OCI-LY3 (cell line): ENCODE measurements around the gene MPRIP.

Source experiments
- CTCF ChIP-seq: fragments of 200-600, 300-600 bp; sonication (generic); IDR thresholded peaks from 2 replicates; pipeline ENCODE4 v1.5.1; 2014; ENCODE audit warnings: antibody characterized with exemption, low read length, low read depth
- EZH2phosphoT487 ChIP-seq: fragments of 200-600 bp; shearing (Covaris generic); IDR thresholded peaks from 2 replicates; pipeline ENCODE4 v1.6.1; 2018; ENCODE audit warnings: antibody characterized with exemption, mixed run types, low read depth

DNA sequence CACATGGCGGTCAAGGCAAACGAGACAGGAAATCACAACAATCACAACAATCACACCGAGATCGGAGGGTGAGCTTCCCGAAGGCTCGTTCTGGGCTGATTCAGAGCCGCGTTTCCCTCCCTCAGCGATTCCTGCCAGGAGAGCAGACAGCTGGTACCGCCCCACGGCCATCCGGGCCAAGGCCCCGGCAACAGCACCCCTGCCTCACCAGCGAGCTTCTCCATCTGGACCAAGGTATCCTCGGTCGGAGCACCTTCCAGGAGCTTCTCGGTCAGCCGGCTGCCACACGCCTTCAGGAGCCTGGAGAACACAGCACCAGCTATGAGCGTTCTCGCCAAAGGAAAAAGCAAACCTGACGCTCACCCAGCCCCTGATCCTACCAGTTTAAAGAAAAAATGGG lies 179.1 kb downstream of the MPRIP start:
- TF ChIP-seq CTCF (no peak), EZH2phosphoT487 (no peak)
